H1 (cell line): ENCODE results near the gene HOXC11. TPM values are rescaled to one million over a fixed set of nuclear protein-coding genes. Genes with fewer than 3 reads are reported as not detected.

ENCODE experiments used
- ASH2L ChIP-seq: fragments of 200-600, 300-600 bp; sonication (generic); IDR thresholded peaks from one replicate; pipeline ENCODE4 v1.7.1; 2017; ENCODE audit warnings: low read length
- BACH1 ChIP-seq: IDR thresholded peaks from 2 replicates; pipeline ENCODE4 v1.6.1; 2012; ENCODE audit warnings: low read length, improper control_type of control experiment
- BCL11A ChIP-seq, 2 experiments: IDR thresholded peaks; one replicate each; pipeline ENCODE4 v1.6.1; 2011; ENCODE audit warnings: low read depth in 2 of 2, low read length in 2 of 2, mild to moderate bottlenecking in 2 of 2
- CREB1 ChIP-seq: IDR thresholded peaks from 2 replicates; pipeline ENCODE4 v1.6.1; 2012; ENCODE audit warnings: inconsistent platforms
- JUND ChIP-seq: IDR thresholded peaks from 2 replicates; pipeline ENCODE4 v1.6.1; 2011; ENCODE audit warnings: mild to moderate bottlenecking, improper control_type of control experiment, low read length
- MAX ChIP-seq: IDR thresholded peaks from 2 replicates; pipeline ENCODE4 v1.6.1; 2012; ENCODE audit warnings: inconsistent platforms
- POLR2AphosphoS5 ChIP-seq: IDR thresholded peaks from 2 replicates; pipeline ENCODE4 v1.6.1; 2011; ENCODE audit warnings: low read depth, low read length
- POU5F1 ChIP-seq: IDR thresholded peaks from 2 replicates; pipeline ENCODE4 v1.6.1; 2011; ENCODE audit warnings: low read depth, mild to moderate bottlenecking, low read length, moderate library complexity
- RAD21 ChIP-seq, 2 experiments: IDR thresholded peaks in 1 of 2; conservative IDR thresholded peaks in 1 of 2; 2 replicates each; pipeline ENCODE4 v1.6.1; 2011; ENCODE audit warnings: low read depth in 2 of 2, low read length in 2 of 2, improper control_type of control experiment in 1 of 2, inconsistent platforms in 1 of 2, mild to moderate bottlenecking in 1 of 2, moderate library complexity in 1 of 2
- SRF ChIP-seq: IDR thresholded peaks from 2 replicates; pipeline ENCODE4 v1.6.1; 2011; ENCODE audit warnings: mild to moderate bottlenecking, low read depth, low read length, moderate library complexity
- TAF1 ChIP-seq: IDR thresholded peaks from 2 replicates; pipeline ENCODE4 v1.6.1; 2011; ENCODE audit warnings: mild to moderate bottlenecking, low read depth, low read length
- TBP ChIP-seq: IDR thresholded peaks from 2 replicates; pipeline ENCODE4 v1.6.1; 2011; ENCODE audit warnings: low read depth, low read length, improper control_type of control experiment
- TCF12 ChIP-seq: IDR thresholded peaks from 2 replicates; pipeline ENCODE4 v1.6.1; 2011; ENCODE audit warnings: low read depth, mild to moderate bottlenecking, low read length
- polyA plus RNA-seq, 7 experiments: library from polyadenylated mRNA; depleted of rRNA in 3 of 7; stranded (reverse) in 5 of 7; unstranded in 2 of 7; fragments of >200 nt in 5 of 7; fragments of 200-250 nt in 2 of 7; gene quantifications; 1 replicate in 5 of 7; 2 replicates in 1 of 7; 4 replicates in 1 of 7; pipeline versions ENCODE4 v1.2.1 to v1.2.3, GENCODE V29; 2011 to 2013; ENCODE audit warnings: missing spikeins in 2 of 7, mixed read lengths in 2 of 7
- total RNA-seq: library from RNA; stranded (reverse); fragmentation: NEBNext Ultra II Directional; extraction: Animal tissue kit (Norgen Biotek cat#: 25700); gene quantifications from 2 replicates; pipeline ENCODE4 v1.2.1, GENCODE V29; 2021

The HOXC11 gene
- total and polyA plus RNA-seq, 2 of the 8 experiments (the other 6 are each of a cell fraction or from before 2014, with no cell fraction given): not detected

GRCh38 chr12:54009171-54010052 lies 36.5 kb downstream of the HOXC11 start (continued):
- TF ChIP-seq RAD21 (IDR thresholded peaks at IDR 0.05 in 1 of 2, conservative IDR thresholded peaks at IDR 0.05 in 1 of 2; ENCODE audit: low read depth in 2 of 2, low read length in 2 of 2): no peak
- TF ChIP-seq TBP: no peak
- no peak for TF ChIP-seq TCF12
- TF ChIP-seq MAX: 0 out of 2 replicates have a peak, but pooled peaks have one; percentile 14
- no peak for TF ChIP-seq BCL11A (IDR thresholded peaks at IDR 0.05; ENCODE audit: low read depth in 2 of 2, low read length in 2 of 2)
- no peak for TF ChIP-seq JUND
- no peak for TF ChIP-seq CREB1
- TF ChIP-seq BACH1: no peak
- no peak for TF ChIP-seq TAF1
- no peak for TF ChIP-seq ASH2L
- TF ChIP-seq SRF: no peak
- no peak for TF ChIP-seq POU5F1
- no peak for TF ChIP-seq POLR2AphosphoS5
